HG03520 (cell line): ENCODE measurements around the gene PSME3.
A peak's percentile ranks its signal among the peaks of the same experiment; 100 is the strongest.

Experiments used
- ATAC-seq: cut with Tn5 transposase; IDR thresholded peaks from one replicate; pipeline ENCODE4 v1.9.1; 2021; ENCODE audit warnings: mild to moderate bottlenecking, moderate library complexity; ENCODE audit not compliant: unreplicated experiment

The PSME3 gene, protein sequence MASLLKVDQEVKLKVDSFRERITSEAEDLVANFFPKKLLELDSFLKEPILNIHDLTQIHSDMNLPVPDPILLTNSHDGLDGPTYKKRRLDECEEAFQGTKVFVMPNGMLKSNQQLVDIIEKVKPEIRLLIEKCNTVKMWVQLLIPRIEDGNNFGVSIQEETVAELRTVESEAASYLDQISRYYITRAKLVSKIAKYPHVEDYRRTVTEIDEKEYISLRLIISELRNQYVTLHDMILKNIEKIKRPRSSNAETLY

DNA sequence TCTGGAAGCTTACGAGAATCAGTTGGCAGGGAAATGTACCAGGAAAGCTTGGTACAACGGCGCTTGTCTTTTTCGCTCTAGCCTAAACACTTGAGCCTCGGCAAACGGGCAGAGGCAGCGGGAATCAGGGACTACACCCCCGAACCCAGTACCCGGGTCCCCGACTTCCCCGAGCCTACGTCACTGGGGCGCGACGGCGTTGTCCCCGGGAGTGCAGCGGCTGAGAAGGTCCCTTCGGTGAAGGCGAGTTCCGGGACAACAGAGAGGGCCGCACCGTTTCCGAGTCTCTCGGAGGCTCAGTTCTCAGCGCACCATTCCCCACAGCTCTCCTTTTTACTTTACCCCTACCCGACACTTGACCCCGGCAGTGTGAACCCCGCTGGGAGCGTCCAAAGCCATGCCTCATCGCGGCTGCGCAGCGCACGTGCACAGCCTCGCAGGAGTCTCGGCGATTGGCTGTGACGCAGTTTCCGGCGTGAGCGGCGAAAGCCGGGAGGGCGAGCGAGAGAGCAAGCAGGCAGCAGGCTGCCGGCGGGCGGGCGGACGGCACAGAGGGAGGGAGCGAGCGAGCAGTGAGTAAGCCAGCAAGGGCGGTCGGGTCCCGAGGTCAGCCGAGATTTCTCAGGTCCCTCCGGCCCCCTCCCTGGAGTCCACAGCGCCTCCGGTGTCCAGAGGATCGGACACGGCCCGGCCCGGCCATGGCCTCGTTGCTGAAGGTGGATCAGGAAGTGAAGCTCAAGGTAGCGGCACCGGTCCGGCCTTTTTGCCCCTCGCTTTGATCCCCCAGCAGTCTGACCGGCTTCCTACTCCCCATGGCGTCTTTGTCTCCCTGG lies at the start of gene PSME3:
TSS of gene PSME3 (plus strand) at position 464 of the 833 bp plus-strand sequence. CDS start at position 699, 235 bp downstream.
- peak; percentile 74 for ATAC-seq

DNA sequence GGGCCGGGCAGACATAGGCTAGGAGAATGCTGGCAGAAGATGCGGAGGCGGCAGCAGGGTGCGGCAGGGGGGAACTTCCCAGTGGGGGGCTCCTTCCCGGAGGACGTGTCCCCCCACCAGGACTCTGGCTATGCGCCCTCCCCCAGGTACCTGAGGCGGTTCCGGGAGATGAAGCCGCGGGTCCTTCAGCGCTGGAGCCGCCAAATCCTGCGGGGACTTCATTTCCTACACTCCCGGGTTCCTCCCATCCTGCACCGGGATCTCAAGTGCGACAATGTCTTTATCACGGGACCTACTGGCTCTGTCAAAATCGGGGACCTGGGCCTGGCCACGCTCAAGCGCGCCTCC lies 49.4 kb upstream of the PSME3 start:
- no peak for ATAC-seq

DNA sequence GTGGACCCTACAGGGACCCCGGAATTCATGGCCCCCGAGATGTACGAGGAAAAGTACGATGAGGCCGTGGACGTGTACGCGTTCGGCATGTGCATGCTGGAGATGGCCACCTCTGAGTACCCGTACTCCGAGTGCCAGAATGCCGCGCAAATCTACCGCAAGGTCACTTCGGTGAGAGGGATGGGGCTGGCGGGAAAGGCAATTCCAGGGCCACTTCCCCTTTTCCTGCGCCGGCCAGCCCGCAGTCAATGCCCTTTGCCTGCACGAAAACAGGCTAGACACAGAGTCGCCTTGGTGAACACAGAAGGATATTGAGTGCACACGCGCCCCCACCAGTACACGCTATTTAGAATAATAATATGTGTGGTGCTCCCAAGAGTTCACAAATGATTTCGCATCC lies 48.8 kb upstream of the PSME3 start:
- ATAC-seq = no peak

DNA sequence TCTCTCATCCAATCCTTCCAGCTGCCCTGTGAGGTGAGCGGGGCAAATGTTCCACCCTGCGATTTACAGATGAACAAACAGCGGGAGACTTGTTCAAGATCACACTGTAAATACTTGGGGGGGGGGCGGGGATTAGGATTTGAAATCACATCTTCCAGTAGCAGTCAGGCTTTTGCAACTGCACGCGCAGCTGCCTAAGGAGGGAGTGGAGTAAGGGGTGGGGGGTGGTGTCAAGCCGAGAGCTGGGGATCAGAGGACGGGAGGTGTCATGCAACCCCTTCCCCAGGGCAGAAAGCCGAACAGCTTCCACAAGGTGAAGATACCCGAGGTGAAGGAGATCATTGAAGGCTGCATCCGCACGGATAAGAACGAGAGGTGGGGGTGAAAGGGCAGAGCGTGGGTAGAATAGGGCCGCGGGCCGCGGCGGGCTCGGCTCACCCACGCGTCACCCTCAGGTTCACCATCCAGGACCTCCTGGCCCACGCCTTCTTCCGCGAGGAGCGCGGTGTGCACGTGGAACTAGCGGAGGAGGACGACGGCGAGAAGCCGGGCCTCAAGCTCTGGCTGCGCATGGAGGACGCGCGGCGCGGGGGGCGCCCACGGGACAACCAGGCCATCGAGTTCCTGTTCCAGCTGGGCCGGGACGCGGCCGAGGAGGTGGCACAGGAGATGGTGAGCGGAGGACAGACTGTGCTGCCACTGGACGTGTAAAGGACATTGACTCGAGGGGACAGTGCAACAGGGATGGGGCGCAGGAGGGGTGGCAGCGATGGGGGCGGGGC lies 48.2 kb upstream of the PSME3 start:
- no peak for ATAC-seq

DNA sequence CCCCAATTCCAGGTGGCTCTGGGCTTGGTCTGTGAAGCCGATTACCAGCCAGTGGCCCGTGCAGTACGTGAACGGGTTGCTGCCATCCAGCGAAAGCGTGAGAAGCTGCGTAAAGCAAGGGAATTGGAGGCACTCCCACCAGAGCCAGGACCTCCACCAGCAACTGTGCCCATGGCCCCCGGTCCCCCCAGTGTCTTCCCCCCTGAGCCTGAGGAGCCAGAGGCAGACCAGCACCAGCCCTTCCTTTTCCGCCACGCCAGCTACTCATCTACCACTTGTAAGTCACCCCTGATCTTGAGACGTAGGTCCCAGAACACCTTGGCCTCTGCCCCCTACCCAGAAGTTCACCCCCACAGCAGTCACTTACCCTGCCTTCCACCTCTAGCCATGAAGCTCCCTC lies 45.9 kb upstream of the PSME3 start:
- ATAC-seq = no peak

DNA sequence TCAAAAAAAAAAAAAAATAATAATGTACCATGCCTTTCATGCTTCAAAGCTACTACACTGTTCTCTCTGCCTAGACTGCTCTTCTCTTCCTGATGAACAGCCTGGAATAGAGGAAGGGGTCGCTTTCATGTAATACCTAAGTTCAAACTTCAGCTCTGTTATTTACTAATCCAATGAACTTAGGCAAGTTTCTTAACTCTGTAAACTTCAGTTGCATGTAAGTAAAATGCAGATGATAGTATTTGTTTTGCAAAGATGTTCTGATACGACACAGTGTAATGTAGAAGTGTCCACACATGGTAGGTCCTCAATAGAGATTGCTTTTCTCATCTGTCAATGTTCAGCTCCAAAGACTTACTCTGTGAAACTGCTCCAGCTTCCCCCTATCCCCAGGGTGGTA lies 41.2 kb upstream of the PSME3 start:
- no peak for ATAC-seq

DNA sequence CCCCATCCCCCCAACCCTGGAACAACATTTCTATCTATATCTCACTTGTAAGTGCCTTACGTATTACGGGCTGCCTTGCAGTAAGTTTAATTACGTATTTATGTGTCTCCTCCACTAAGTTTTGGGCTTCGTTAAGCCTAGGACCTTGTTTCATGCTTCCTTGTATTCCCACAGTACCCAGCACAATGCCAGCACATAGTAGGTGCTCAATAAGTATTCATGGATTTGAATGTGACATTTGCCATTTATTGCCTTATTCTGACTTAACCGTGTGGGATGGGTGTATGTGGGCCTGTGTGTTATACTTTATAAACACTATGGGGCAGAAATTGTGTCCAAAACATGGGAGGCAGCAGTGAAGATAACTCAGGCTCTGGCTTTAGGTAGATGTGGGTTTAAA lies 40.7 kb upstream of the PSME3 start:
- no peak for ATAC-seq

DNA sequence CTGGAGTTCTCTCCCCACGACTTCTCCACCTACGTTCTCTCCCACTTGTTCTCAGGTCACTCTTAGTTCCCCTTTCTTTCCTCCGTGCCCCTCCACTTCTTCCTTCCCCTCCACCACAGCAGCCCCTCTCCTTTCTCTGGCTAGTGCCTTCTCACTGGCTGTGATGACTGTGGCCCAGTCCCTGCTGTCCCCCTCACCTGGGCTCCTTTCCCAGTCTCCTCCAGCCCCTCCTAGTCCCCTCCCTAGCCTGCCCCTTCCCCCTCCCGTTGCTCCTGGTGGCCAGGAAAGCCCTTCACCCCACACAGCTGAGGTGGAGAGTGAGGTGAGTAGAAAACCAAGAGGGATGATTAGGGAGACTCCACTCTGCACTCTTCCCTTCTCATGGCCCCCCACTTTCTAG lies 38.1 kb upstream of the PSME3 start:
- ATAC-seq = no peak

DNA sequence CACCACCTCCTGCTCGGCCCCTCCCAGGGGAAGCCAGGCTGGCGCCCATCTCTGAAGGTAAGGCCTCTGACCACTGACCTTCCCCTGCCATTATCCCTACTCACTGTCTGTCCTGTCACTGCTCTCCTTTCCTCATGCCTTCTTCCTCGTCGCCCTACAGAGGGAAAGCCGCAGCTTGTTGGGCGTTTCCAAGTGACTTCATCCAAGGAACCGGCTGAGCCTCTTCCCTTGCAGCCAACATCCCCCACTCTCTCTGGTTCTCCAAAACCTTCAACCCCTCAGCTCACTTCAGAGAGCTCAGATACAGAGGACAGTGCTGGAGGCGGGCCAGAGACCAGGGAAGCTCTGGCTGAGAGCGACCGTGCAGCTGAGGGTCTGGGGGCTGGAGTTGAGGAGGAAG lies 37.7 kb upstream of the PSME3 start:
- ATAC-seq = no peak

DNA sequence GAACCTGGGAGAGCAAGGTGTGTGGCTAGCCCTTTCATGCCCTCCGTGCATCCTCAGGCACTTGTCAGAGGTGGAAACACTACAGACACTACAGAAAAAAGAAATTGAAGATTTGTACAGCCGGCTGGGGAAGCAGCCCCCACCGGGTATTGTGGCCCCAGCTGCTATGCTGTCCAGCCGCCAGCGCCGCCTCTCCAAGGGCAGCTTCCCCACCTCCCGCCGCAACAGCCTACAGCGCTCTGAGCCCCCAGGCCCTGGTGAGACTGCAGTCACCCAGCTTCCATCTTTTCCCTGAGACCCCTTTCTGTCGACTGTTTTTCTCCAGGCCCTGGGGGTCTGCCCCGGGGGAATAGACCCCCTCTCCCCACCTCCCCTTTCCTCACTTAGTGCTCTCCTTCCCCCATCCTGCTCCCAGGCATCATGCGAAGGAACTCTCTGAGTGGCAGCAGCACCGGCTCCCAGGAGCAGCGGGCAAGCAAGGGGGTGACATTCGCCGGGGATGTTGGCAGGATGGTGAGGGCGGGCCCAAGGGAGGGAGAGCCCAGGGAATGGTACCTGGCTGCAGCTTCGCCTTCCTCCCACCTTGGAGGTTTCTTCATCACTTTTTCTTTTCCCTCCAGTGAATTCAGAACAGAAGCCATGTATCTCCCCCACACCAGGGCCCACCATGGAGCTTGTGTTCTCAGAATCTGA lies 37.0 kb upstream of the PSME3 start:
- ATAC-seq = no peak

DNA sequence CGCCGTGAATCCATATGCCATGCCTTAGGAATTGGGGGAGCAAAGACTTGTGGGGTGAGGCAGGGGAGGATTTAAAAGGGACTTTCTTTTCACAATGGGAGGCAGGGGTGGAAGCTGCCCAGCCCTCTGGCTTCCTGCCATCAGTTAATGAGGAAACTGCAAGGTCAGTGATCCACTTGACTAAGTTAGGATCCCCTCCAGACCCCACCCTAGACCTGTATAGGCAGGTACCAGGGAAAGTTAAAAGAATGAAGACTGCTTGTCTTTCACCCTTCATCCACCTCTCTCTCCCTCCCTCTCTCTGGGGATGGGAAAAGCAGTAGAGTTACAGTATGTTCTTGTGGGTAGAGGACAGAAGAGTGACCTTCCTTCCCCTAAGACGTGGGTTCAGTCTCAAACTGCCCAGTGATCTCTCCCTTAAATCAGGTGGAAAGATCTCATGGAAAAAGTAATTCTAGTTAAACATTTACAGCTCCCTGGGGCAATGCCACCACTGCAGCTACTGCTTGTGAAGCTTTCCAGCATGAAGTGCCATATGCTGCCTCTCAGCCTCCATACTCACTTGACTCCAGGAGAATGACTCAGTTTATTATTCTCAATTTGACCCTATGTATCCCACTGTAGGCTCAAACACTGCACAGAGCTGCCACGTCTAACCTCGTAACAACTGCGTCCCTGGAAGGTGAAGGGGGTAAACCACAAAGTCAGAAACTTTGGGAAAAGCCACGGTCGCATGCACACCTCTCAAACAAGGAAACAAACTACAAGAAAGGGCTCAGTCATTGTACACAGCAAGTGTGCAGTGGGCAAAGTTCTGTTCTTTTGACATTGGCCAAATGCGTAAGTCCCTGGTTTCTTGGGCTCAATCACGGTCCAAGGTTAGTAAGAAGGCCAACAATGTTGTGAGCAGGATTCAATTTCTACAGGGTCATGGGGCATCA lies 35.9 kb upstream of the PSME3 start:
- ATAC-seq = no peak

DNA sequence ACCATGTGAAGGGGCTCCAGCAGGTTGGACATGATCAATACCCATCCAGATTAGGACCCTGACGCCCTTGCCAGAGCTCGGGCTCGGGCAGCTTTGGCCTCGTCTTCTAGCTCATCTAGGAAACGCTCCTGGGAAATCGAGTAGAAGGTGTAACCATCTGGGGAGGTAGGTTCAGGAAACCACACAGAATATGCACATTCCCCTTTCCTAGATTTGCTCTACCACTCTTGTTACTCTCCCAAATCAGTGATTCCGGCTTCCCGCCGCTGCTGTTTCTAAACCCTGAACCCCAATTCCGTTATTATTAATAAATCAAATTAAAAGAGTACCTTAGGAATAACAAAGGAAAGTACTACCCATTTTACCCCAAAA lies 35.2 kb upstream of the PSME3 start:
- no peak for ATAC-seq

DNA sequence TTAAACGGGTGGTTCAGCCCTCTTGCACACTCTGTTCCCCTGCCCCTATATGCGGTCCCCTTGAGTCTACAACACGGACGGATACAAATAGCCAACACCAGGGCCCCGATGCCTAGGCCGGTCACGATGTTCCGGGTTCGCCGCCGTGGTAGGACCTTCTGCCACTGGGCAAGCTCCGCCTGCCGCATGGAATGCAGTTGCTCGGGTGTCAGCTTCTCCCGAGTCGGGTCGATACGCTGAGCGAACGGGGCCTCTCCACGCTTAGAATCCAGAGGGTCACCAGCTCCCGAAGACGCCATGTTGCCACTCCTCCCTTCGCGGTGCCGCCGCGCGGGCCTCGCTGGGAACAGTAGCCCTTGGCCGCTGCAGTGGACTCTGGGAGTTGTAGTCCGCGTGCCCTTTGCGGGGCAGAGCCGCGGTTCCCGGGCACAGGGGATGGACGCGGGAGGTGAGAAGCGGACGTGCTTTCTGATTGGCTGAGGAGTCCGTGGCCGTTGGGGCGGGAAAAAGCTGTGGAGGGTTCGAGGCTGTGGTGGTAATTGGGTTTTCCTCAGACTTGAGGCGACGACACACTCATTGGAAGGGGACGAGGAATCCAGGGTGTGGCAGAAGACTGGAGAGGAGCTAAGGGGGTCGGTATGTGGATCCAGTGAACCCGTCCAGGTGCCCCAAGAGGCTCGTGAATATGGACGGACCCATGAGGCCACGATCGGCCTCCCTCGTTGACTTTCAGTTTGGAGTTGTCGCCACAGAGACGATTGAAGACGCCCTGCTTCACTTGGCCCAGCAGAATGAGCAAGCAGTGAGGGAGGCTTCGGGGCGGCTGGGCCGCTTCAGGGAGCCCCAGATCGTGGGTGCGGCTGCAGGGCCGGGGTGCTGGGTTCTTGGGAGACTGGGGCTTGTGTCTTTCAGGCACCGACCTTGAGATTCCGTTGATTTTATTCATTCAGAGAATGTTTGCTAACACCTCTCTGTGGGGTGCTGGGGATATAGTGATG lies 34.5 kb upstream of the PSME3 start, which contains the start of the genes CNTD1 and COA3:
TSS of gene CNTD1 (plus strand) at position 479 of the 998 bp plus-strand sequence. CDS start at position 686, 207 bp downstream.
TSS of gene COA3 (minus strand) at position 322 of the 998 bp plus-strand sequence. CDS start at position 299, 23 bp downstream.
- ATAC-seq = no peak

DNA sequence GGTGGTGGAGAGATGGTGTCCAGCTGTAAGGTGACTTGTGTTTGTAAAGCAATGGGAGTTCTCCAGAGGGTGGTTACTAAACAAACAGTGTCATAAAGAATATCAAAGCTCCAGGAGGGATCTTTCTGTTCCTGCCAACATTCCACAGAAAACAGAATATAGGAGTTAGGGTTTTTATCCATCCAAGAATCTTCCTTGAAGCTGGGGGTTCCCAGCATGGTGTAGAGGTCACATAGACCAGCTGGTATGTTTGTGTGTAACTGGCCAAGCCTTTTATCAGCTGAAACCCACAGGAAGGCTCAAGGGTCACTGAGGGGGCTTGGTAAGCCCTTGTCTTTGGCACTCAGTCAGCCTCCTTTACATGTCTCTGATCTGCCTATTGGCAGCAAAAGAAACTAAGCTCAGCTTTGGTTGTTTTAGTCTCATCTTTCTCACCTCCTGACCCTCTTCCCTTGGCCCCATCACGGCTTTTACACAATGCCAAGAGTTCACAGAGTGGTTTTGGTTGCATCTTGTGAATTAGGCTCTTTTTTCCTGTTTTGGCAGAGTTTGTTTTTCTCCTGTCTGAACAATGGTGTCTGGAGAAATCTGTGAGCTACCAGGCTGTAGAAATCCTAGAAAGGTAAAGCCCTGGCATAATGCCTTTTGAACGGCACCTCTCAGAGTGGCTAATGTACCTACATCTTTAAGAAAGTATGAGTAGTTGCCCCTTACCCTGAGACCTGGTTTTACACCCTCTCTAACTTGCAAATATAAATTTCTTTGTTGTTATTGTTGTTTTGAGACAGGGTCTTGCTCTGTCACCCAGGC lies 29.9 kb upstream of the PSME3 start:
- no peak for ATAC-seq

DNA sequence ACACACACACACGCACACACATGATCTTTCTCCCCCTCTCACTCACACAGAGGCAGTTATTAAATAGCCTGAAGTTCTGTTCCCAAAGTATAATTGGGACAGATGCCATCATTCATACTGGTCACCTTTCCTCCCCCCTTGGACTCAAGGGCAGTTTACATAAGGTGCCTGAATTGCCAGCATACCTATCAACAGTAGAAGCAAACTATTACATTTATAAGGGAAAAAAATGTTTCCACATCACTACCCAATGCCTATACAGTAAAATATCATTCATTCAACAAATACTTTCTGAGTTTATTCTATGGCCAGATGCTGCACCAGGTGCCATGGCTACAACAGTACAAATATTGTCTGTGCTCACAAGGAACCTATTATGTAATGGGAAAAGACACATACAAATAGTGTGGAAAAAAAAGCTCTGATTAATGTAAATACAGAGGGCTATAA lies 28.3 kb upstream of the PSME3 start:
- no peak for ATAC-seq

DNA sequence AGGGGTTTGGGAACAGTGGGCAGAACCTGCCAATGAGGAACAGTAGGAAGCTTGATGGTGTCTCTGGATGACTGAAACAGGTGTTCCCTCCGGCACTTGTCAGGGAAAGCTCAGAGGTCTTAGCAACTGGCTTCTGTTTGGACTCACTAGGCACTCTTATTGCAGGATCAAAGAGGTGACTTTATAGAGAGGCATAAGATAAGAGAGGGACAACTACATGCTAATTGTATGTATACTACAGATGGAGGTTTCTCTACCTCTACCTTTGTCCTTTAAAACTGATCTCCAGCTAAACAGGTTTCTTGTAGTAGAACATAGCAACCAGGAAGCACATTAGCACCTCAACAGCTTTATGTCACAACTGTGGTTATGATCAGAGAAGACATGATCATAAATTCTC lies 26.9 kb upstream of the PSME3 start:
- no peak for ATAC-seq

DNA sequence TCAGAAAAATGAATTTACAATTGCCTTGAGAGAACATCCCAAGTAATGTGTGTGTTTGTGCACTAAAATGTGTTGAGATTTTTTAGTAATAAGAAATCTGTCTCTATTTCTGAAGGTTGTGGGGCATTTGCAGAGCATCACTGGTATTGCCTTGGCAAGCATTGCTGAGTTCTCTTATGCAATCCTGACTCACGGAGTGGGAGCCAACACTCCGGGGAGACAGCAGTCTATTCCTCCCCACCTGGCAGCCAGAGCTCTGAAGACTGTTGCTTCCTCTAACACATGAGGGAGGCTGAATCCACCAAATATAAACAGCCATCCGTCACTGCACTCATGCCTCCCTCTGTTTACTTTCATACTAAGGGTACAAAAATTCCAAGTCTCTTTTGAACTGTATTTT lies 23.9 kb upstream of the PSME3 start:
- ATAC-seq = no peak
